Skeletal muscle tissue (tissue), 4 donors: Measurements from ENCODE around the gene CYTL1. TPM values are rescaled to one million over a fixed set of nuclear protein-coding genes. Genes with fewer than 3 reads are reported as not detected.

ENCODE experiments used
- H3K27ac ChIP-seq: one replicate; pipeline ENCODE4 v1.7.0; 2013; ENCODE audit warnings: mild to moderate bottlenecking, low read depth, low read length, inconsistent platforms
- H3K27me3 ChIP-seq, 3 donors: one replicate each; pipeline ENCODE4 v1.7.0; 2013; ENCODE audit warnings: low read length in 3 of 3; ENCODE audit not compliant: control insufficient read depth in 3 of 3, insufficient read depth in 3 of 3
- H3K36me3 ChIP-seq, 3 donors: one replicate each; pipeline ENCODE4 v1.7.0; 2013; ENCODE audit warnings: low read length in 3 of 3; ENCODE audit not compliant: control insufficient read depth in 3 of 3, insufficient read depth in 3 of 3
- H3K4me1 ChIP-seq, 3 donors: one replicate each; pipeline ENCODE4 v1.7.0; 2013; ENCODE audit warnings: low read length in 3 of 3, mild to moderate bottlenecking in 3 of 3; ENCODE audit not compliant: control insufficient read depth in 3 of 3, insufficient read depth in 3 of 3
- H3K4me3 ChIP-seq, 3 donors: one replicate each; pipeline ENCODE4 v1.7.0; 2013; ENCODE audit warnings: low read length in 3 of 3
- H3K9ac ChIP-seq, 3 donors: one replicate each; pipeline ENCODE4 v1.7.0; 2013; ENCODE audit warnings: low read length in 3 of 3, mild to moderate bottlenecking in 3 of 3, moderate library complexity in 2 of 3, low read depth in 1 of 3
- H3K9me3 ChIP-seq, 3 donors: one replicate each; pipeline ENCODE4 v1.7.0; 2013; ENCODE audit warnings: low read length in 3 of 3; ENCODE audit not compliant: control insufficient read depth in 3 of 3
- total RNA-seq: library from RNA; depleted of rRNA; stranded (reverse); fragments of >200 nt; gene quantifications from one replicate; pipeline ENCODE4 v1.2.3, GENCODE V29; 2014
- donor health status: Osteomylitis.

The CYTL1 gene
- total RNA-seq, 1 donor from 2014 or later = 2.1 TPM

DNA sequence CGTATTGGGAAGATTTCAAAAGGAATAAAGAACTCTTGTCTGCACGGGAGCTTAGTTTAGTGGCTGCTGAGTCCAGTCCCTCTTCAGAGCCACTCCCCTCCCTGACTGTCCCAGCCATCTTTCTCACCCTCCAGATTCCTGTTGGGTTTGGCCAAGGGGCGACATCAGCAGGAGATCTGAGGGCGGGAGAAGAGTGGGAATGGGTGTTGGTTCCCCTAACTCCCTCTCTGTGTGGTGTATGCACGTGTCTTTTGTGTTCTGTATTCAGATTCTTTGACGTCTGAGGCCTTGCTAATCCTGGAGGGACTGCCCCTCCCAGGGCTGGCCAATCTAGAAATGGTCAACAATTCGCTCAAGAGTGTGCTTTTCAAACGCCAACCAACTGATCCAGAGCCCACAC, 37.4 kb downstream of the CYTL1 start:
- no peak overlapping the region for H3K4me3 ChIP-seq
- no peaks in the 10 kb centered on the region for H3K4me1 ChIP-seq
- H3K9me3 ChIP-seq = no peaks in the 10 kb centered on the region
- H3K27me3 ChIP-seq = peaks cover 0 to 4% (median 0%) of the 10 kb centered on the region in 3 donors
- H3K36me3 ChIP-seq = no peaks in the 10 kb centered on the region
- no peak overlapping the region for H3K27ac ChIP-seq
- no peak overlapping the region for H3K9ac ChIP-seq

DNA sequence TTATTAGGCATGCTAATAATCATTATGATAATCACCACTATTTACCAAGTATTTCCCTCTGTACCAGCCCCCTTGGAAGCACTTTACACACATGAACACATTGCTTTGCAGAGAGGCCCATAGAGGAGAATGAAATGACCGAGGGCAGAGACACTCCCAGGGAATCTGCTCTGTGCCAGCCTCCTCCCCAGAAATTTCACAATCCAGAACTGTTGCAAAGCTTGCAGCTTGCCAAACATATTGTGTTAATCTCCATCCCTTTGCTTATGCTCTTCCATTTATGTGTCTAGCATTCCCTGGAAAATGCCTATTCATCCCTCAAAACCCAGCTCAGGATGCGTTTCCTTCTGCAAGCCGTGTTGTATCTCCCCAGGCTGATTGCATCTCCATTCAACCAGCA, 37.8 kb downstream of the CYTL1 start:
- Histone ChIP-seq H3K4me1 (no peaks in the 10 kb centered on the region), H3K9ac (no peak overlapping the region), H3K4me3 (no peak overlapping the region), H3K27ac (no peak overlapping the region), H3K27me3 (peaks cover 0 to 4% (median 0%) of the 10 kb centered on the region in 3 donors), H3K9me3 (no peaks in the 10 kb centered on the region), H3K36me3 (no peaks in the 10 kb centered on the region)

DNA sequence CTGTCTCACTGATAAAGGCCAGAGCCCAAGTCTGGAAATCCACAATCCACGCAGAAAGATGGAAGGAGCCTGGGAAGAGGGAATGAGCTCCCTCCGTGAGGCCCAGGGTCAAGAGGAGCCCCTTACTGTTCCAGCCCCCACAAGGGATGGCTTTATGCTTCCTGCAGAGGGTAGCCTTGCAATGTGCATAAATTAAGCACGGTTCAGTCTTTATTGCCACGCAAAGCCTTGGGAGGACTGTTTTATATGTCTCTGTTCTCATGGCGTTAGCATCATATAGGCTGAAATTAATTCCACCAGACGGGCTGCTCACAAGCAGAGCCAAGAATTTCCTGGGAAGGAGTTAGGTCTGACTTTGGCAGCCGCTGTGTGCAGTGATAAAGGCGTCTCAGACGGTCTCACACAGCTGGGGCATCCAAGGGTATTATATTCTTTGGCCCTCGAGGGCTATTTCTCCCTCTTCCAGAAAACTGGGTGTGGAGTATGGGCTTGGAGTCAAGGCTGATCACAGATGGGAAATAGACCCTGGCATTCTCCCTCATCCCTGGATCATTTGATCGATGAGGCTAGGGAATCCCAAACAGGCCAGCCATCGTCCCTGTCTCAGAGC, 38.5 kb downstream of the CYTL1 start:
- Histone ChIP-seq H3K9me3 (no peaks in the 10 kb centered on the region), H3K4me1 (no peaks in the 10 kb centered on the region), H3K36me3 (no peaks in the 10 kb centered on the region), H3K9ac (no peak overlapping the region), H3K27me3 (peaks cover 0 to 4% (median 0%) of the 10 kb centered on the region in 3 donors), H3K4me3 (no peak overlapping the region), H3K27ac (no peak overlapping the region)

DNA sequence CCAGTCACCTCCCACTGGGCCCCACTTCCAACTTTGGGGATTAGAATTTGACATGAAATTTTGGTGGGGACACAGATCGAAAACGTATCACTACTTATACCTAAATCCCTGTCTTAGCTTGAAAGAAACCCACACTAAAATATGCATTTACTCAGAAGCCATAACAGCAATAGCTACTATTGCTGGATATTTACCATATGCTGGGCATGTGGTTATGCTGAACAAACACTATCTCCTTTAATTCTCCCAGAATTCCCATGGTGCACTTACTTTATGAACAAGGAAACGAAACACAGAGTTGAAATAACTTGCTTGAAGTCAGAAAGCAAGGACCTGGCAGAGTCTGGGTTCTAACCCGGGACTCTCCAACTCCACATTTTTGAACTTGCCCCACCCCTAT, 39.3 kb downstream of the CYTL1 start:
- Histone ChIP-seq H3K27ac (no peak overlapping the region), H3K4me1 (no peaks in the 10 kb centered on the region), H3K36me3 (no peaks in the 10 kb centered on the region), H3K9me3 (peaks cover 0 to 3% (median 0%) of the 10 kb centered on the region in 3 donors), H3K4me3 (no peak overlapping the region), H3K27me3 (peaks cover 0 to 4% (median 0%) of the 10 kb centered on the region in 3 donors), H3K9ac (no peak overlapping the region)

DNA sequence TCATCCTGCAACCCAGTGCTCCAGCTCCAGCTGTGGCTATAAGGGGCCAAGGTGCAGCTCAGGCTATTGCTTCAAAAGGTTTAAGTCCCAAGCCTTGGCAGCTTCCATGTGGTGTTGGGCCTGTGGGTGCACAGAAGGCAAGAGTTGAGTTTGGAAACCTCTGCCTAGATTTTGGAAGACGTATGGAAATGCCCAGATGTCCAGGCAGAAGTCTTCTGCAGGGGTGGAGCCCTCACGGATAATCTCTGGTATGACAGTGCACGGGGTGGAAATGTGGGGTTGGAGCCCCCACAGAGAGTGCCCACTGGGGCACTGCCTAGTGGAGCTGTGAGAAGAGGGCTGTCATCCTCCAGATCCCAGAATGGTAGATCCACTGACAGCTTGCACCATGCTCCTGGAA, 44.5 kb downstream of the CYTL1 start:
- H3K27ac ChIP-seq = no peak overlapping the region
- H3K9ac ChIP-seq = no peak overlapping the region
- no peaks in the 10 kb centered on the region for H3K4me1 ChIP-seq
- H3K9me3 ChIP-seq = peaks cover 0 to 4% (median 0%) of the 10 kb centered on the region in 3 donors
- H3K36me3 ChIP-seq = no peaks in the 10 kb centered on the region
- no peaks in the 10 kb centered on the region for H3K27me3 ChIP-seq
- H3K4me3 ChIP-seq = no peak overlapping the region

DNA sequence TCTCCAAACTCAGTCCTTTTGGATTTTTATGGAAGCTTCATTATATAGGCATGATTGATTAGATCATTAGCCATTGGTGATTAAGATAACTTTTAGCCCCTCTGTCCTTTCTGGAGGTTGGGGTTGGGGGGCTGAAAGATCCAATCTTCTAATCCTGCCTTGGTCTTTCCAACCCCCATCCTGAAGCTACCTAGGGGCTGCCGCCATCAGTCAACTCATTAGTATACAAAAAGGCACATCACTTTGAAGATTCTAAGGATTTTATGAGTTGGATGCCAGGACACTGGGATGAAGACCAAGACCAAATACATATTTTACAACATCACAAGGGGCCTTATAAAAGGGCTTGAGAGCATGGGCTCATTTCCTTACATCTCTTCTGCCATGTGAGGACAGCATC, 47.5 kb downstream of the CYTL1 start:
- no peaks in the 10 kb centered on the region for H3K27me3 ChIP-seq
- no peaks in the 10 kb centered on the region for H3K36me3 ChIP-seq
- no peak overlapping the region for H3K4me3 ChIP-seq
- peaks cover 0 to 4% (median 0%) of the 10 kb centered on the region in 3 donors for H3K9me3 ChIP-seq
- H3K4me1 ChIP-seq = peaks cover 0 to 2% (median 0%) of the 10 kb centered on the region in 3 donors
- no peak overlapping the region for H3K27ac ChIP-seq
- H3K9ac ChIP-seq = no peak overlapping the region

DNA sequence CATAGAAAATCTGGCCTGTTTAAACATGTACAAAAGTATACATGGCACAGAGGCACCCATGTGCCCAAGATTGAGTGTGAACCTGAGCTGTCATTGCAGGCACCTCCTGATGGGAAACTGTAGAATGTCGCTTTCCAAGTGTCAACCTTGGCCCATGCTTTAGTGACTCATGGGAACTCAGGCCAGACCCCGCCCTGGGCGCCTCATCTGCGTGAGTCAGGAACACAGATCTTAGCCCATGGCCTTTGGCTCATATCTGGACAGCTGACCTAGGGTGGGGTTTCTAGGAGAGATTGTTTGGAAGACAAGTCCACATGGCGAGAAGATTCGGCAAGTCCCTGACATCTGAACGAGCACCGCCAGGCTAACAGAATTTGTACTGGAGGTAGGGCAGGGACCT, 50.0 kb downstream of the CYTL1 start:
- Histone ChIP-seq H3K27ac (no peak overlapping the region), H3K9ac (no peak overlapping the region)

DNA sequence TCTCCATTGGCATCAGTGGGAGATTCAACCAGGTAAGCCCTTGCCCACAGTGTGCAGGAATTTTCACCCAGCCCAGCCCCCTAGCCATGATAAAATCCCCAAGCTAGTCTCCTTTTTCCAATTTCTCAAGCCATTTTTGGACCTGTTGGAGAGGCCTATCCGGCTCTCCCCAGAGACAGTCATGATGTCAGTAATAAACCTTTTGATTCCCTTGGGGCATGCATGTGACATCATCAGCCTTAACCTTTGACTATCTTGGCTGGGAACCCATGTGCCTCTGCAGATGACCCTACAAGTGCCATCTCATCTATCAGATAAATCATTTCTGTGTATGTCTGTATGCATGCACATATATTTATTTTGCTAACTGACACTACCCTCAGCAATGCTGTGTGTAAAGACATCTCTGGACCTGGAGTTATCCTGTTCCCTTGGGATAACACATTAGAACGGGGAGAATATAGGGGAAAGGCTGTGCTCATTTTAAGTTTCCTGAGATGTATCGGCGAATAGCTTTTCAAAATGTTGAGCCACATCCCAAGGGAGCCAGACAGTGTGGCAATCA, 51.0 kb downstream of the CYTL1 start:
- Histone ChIP-seq H3K4me3 (no peak overlapping the region), H3K27me3 (no peaks in the 10 kb centered on the region), H3K4me1 (peaks cover 0 to 2% (median 0%) of the 10 kb centered on the region in 3 donors), H3K9me3 (no peaks in the 10 kb centered on the region), H3K36me3 (no peaks in the 10 kb centered on the region), H3K9ac (no peak overlapping the region), H3K27ac (no peak overlapping the region)

More for the DNA sequence above, 50.0 kb downstream of the CYTL1 start:
- no peaks in the 10 kb centered on the region for H3K36me3 ChIP-seq
- no peak overlapping the region for H3K4me3 ChIP-seq
- peaks cover 0 to 2% (median 0%) of the 10 kb centered on the region in 3 donors for H3K4me1 ChIP-seq
- no peaks in the 10 kb centered on the region for H3K9me3 ChIP-seq
- no peaks in the 10 kb centered on the region for H3K27me3 ChIP-seq

Other genes with a start within 250 kb of the CYTL1 start
- 1.6 TPM for gene MSX1, start 159.8 kb downstream of the CYTL1 start, total RNA-seq
- gene STK32B, start 32.0 kb upstream of the CYTL1 start, total RNA-seq = 5.7 TPM